Loucy (cell line): ENCODE results near the gene PDLIM4.

Experiments
- H2AFZ ChIP-seq: fragments of 200-600 bp; sonication (generic); 2 replicates; pipeline ENCODE4 v1.6.0; 2016; ENCODE audit warnings: antibody characterized with exemption, mild to moderate bottlenecking, low read length, moderate library complexity
- H3F3A ChIP-seq: fragments of 200-600 bp; 2 replicates; pipeline ENCODE4 v1.6.0; 2016; ENCODE audit warnings: antibody characterized with exemption, low read depth, mild to moderate bottlenecking
- H3K27me3 ChIP-seq: fragments of 200-600 bp; sonication (generic); 2 replicates; pipeline ENCODE4 v1.6.1; 2014; ENCODE audit warnings: low read length, mild to moderate bottlenecking; ENCODE audit not compliant: insufficient read depth, poor library complexity, severe bottlenecking
- H3K36me3 ChIP-seq: fragments of 200-600 bp; sonication (generic); 2 replicates; pipeline ENCODE4 v1.6.1; 2016; ENCODE audit warnings: low read length; ENCODE audit not compliant: insufficient read depth
- H3K4me1 ChIP-seq: fragments of 200-600 bp; sonication (generic); 2 replicates; pipeline ENCODE4 v1.5.1; 2014; ENCODE audit warnings: low read length, mild to moderate bottlenecking; ENCODE audit not compliant: insufficient read depth, poor library complexity, severe bottlenecking
- H3K4me2 ChIP-seq: fragments of 200-600 bp; sonication (generic); 2 replicates; pipeline ENCODE4 v1.6.0; 2014; ENCODE audit warnings: antibody characterized with exemption, low read length, low read depth, mild to moderate bottlenecking; ENCODE audit not compliant: poor library complexity, severe bottlenecking
- H3K4me3 ChIP-seq: fragments of 200-600 bp; sonication (generic); 2 replicates; pipeline ENCODE4 v1.5.1; 2014; ENCODE audit warnings: low read length, mild to moderate bottlenecking, mixed read lengths; ENCODE audit not compliant: poor library complexity, severe bottlenecking
- H3K79me2 ChIP-seq: fragments of 200-600 bp; sonication (generic); 2 replicates; pipeline ENCODE4 v1.6.1; 2014; ENCODE audit warnings: low read length; ENCODE audit not compliant: insufficient read depth
- H3K9ac ChIP-seq: fragments of 200-600 bp; sonication (generic); 2 replicates; pipeline ENCODE4 v1.6.0; 2014; ENCODE audit warnings: mild to moderate bottlenecking, low read depth, low read length, moderate library complexity; ENCODE audit not compliant: poor library complexity, severe bottlenecking
- H3K9me2 ChIP-seq: fragments of 200-600 bp; sonication (generic); replicated peaks from 2 replicates; pipeline ENCODE4 v1.6.1; 2016; ENCODE audit warnings: low read depth, low read length, mixed read lengths
- H3K9me3 ChIP-seq: fragments of 200-600 bp; sonication (generic); 2 replicates; pipeline ENCODE4 v1.6.1; 2014; ENCODE audit warnings: mild to moderate bottlenecking, antibody characterized with exemption, low read length, low read depth; ENCODE audit not compliant: insufficient read depth
- H4K20me1 ChIP-seq: fragments of 200-600 bp; sonication (generic); 2 replicates; pipeline ENCODE4 v1.6.0; 2014; ENCODE audit warnings: antibody characterized with exemption, low read length, mild to moderate bottlenecking; ENCODE audit not compliant: insufficient read depth, poor library complexity, severe bottlenecking
- EZH2phosphoT487 ChIP-seq: fragments of 200-600 bp; IDR thresholded peaks from 2 replicates; pipeline ENCODE4 v1.6.1; 2018; ENCODE audit warnings: antibody characterized with exemption, mild to moderate bottlenecking, moderate library complexity, borderline replicate concordance
- TF ChIP-seq, protein P1 (sequence below): fragments of 200-600 bp; sonication (generic); conservative IDR thresholded peaks from 2 replicates; pipeline ENCODE4 v1.5.1; 2014; ENCODE audit warnings: mild to moderate bottlenecking, antibody characterized with exemption, low read length

Gene PDLIM4

DNA sequence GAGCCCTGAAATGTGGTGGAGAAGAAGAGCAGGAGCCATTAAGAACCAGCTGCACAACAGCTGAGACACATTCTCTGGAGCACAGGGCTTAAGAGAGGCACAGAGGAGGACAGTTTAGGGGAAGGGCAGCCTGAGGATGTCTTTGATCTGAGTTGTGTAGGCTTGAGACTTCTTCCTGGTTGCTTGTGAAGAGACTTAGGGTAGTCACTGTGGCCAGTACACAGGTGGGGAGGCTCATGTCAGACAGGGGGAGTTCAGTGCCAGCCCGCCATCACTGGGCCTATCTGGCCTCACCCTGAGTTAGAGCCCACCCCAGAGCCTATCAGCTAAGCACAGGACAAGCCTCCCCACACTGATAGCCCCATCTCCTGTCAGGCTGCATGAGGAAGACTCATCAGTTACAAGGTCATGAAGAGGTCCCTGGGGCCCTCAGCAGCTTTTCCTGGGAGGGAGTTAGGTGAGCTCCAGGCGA lies 56.5 kb downstream of the PDLIM4 start:
- no peak overlapping the region for H2AFZ ChIP-seq
- no peaks in the 10 kb centered on the region for H3K36me3 ChIP-seq
- H3K9me2 ChIP-seq, result no peaks in the 10 kb centered on the region
- H3K4me2 ChIP-seq, result no peak overlapping the region
- H3K4me3 ChIP-seq, result no peak overlapping the region
- H3K27me3 ChIP-seq, result no peaks in the 10 kb centered on the region
- no peaks in the 10 kb centered on the region for H3K9me3 ChIP-seq
- no peaks in the 10 kb centered on the region for H3K79me2 ChIP-seq
- no peak for TF ChIP-seq EZH2phosphoT487
- TF ChIP-seq, protein P1, sequence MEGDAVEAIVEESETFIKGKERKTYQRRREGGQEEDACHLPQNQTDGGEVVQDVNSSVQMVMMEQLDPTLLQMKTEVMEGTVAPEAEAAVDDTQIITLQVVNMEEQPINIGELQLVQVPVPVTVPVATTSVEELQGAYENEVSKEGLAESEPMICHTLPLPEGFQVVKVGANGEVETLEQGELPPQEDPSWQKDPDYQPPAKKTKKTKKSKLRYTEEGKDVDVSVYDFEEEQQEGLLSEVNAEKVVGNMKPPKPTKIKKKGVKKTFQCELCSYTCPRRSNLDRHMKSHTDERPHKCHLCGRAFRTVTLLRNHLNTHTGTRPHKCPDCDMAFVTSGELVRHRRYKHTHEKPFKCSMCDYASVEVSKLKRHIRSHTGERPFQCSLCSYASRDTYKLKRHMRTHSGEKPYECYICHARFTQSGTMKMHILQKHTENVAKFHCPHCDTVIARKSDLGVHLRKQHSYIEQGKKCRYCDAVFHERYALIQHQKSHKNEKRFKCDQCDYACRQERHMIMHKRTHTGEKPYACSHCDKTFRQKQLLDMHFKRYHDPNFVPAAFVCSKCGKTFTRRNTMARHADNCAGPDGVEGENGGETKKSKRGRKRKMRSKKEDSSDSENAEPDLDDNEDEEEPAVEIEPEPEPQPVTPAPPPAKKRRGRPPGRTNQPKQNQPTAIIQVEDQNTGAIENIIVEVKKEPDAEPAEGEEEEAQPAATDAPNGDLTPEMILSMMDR, result no peak
- H4K20me1 ChIP-seq, result no peaks in the 10 kb centered on the region
- no peaks in the 10 kb centered on the region for H3K4me1 ChIP-seq
- no peak overlapping the region for H3K9ac ChIP-seq
- H3F3A ChIP-seq, result no peaks in the 10 kb centered on the region

DNA sequence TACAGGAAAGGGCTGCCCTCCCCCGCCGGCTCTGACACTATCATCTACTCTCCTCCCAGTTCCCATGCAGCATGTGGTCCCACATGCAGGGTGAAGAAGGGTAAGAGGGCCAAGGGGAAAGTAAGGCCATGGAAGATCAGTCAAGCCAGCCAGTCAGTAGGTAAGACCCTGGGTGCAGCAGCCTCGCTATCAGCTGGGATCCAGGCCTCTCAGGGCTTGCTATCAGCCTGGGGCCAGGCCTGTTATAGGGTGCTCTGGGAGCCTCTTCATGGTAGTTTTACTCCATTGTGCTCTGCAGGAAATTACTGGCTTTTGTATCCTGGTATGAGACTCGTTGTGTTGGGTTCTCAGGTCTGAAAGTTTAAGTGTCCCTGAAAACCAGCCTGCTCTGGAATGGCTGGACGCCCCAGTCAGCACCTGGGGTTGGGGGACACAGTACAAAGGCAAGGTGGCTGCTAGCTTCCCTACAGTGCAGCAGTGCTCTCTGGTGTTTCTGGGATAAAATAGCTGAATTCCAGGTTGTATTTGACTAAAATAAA lies 58.1 kb downstream of the PDLIM4 start:
- Histone ChIP-seq H3K9ac (no peak overlapping the region), H3K4me1 (no peaks in the 10 kb centered on the region), H3K36me3 (no peaks in the 10 kb centered on the region), H4K20me1 (no peaks in the 10 kb centered on the region), H2AFZ (no peak overlapping the region), H3K9me3 (no peaks in the 10 kb centered on the region), H3K4me3 (no peak overlapping the region), H3F3A (no peaks in the 10 kb centered on the region), H3K79me2 (no peaks in the 10 kb centered on the region), H3K4me2 (no peak overlapping the region), H3K27me3 (no peaks in the 10 kb centered on the region), H3K9me2 (no peaks in the 10 kb centered on the region)
- TF ChIP-seq EZH2phosphoT487, result no peak
- TF ChIP-seq, protein P1, result no peak

DNA sequence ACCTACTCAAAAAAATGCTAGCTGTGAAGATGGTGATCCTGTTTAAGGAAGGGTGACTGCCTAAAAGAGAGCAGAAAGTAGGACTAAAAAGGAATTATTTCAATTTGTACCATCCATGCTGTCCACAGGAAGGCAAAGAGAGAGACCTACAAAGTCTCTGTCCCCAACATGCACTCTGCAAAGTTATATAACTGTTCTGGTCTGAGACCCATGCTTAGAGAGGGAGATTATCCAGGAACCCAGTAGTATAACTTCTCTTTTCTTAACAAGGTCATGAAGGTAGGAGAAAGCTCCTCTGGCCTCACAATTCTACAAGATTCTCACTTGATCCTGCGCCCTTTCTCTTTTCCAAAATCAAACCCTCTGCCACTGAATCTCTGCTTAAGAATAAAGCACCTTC lies 62.5 kb downstream of the PDLIM4 start:
- Histone ChIP-seq H3K79me2 (no peaks in the 10 kb centered on the region), H3K4me3 (no peak overlapping the region), H3K9ac (no peak overlapping the region), H3K9me2 (no peaks in the 10 kb centered on the region), H3K36me3 (no peaks in the 10 kb centered on the region), H2AFZ (no peak overlapping the region), H4K20me1 (no peaks in the 10 kb centered on the region), H3K4me2 (no peak overlapping the region), H3K27me3 (no peaks in the 10 kb centered on the region), H3K4me1 (no peaks in the 10 kb centered on the region), H3F3A (no peaks in the 10 kb centered on the region), H3K9me3 (no peaks in the 10 kb centered on the region)
- TF ChIP-seq, protein P1, result no peak
- no peak for TF ChIP-seq EZH2phosphoT487
